ENCODE data around the gene WBP1L.

Gene WBP1L

DNA sequence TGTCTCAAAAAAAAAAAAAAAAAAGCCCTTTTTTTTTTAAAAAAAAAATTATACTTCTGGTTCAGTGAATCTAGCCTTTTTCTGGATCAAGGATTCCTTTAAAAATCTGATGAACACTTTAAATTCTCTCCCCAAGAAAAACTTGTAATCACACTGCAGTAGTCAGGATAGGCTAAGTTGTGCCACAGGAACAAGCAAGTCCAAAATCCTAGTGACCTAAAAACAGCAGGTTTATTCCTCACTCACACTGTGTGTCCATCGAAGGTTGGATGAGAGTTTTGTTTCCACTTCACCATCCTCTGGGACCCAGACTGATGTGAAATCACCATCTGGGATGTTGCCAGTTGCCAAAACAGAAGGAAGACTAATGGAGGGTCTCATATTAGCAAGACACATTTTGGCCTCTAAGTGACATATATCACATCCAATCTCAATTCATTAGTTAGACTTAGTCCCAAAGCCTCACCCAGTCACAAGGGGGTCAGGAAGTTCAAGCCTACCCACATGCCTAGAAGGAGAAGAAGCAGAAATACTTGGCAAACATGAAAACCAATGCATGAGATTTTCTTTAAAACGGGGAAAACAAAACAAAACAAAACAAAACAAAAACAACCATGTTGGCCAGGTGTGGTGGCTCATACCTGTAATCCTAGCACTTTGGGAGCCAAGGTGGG is 60.8 kb downstream of the WBP1L start:
- no peak overlapping the region for H3K4me3 ChIP-seq (ENCODE audit: insufficient read depth, low read depth, low read length)
- peaks cover 13% of the 10 kb centered on the region for H3K4me1 ChIP-seq (ENCODE audit: control insufficient read depth, insufficient read depth, low read length)
- H3K27me3 ChIP-seq (ENCODE audit: control insufficient read depth, insufficient read depth, low read length, poor library complexity, severe bottlenecking), result no peaks in the 10 kb centered on the region
- no peaks in the 10 kb centered on the region for H3K36me3 ChIP-seq (ENCODE audit: control insufficient read depth, insufficient read depth, low read length)
- H3K9me3 ChIP-seq (ENCODE audit: control insufficient read depth, low read length), result no peaks in the 10 kb centered on the region
- WGBS, 2 experiments, result 75 to 93% methylated on average over 2 of the region's 2 CpGs
- H3K27ac ChIP-seq (ENCODE audit: insufficient read depth, low read depth, low read length, poor library complexity, severe bottlenecking), result no peak overlapping the region

DNA sequence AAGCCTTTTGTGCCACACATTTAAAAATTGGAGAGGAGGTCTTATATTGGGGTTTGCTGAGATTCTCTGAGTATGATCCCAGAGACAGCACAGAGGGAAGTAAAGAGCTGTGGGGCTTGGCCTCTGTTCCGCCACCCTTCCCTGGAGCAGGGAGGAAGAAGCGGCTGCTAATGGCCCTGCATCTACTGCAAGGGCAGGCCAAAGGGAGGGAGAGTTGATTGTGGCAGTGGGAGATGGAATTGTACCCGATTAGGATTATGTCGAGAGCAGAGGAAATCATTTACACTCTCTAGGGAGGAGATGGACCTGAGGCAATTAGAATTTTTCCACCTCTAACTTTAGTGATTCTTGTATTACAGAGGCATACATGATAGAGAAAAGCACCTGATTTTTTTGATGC is 64.6 kb downstream of the WBP1L start:
- Histone ChIP-seq H3K9me3 (ENCODE audit: control insufficient read depth, low read length) (no peaks in the 10 kb centered on the region), H3K27ac (ENCODE audit: insufficient read depth, low read depth, low read length, poor library complexity, severe bottlenecking) (no peak overlapping the region)

DNA sequence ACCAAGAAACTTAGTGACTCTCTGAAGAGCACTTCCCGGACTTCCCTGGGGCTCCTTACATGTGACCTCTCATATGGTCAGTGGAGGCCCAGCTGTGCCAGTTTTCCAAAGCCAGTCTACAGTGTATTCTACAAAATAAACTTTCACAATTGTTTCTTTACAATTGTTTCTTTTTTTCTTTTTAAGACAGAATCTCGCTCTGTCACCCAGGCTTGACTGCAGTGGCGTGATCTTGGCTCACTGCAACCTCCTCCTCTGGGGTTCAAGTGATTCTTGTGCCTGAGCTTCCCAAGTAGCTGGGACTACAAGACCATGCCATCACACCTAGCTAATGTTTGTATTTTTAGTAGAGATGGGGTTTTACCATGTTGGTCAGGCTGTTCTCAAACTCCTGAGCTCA is 67.6 kb downstream of the WBP1L start:
- Histone ChIP-seq H3K27me3 (ENCODE audit: control insufficient read depth, insufficient read depth, low read length, poor library complexity, severe bottlenecking) (no peaks in the 10 kb centered on the region), H3K4me1 (ENCODE audit: control insufficient read depth, insufficient read depth, low read length) (peaks cover 5% of the 10 kb centered on the region), H3K36me3 (ENCODE audit: control insufficient read depth, insufficient read depth, low read length) (peaks cover 6% of the 10 kb centered on the region), H3K9me3 (ENCODE audit: control insufficient read depth, low read length) (no peaks in the 10 kb centered on the region), H3K4me3 (ENCODE audit: insufficient read depth, low read depth, low read length) (no peak overlapping the region), H3K27ac (ENCODE audit: insufficient read depth, low read depth, low read length, poor library complexity, severe bottlenecking) (no peak overlapping the region)
- WGBS, 2 experiments, result 87 to 96% methylated on average over 3 of the region's 3 CpGs

More for the DNA sequence above, 64.6 kb downstream of the WBP1L start:
- WGBS, 2 experiments, result 76% methylated on average over 4 of the region's 4 CpGs
- H3K4me1 ChIP-seq (ENCODE audit: control insufficient read depth, insufficient read depth, low read length), result peaks cover 5% of the 10 kb centered on the region
- no peak overlapping the region for H3K4me3 ChIP-seq (ENCODE audit: insufficient read depth, low read depth, low read length)
- H3K36me3 ChIP-seq (ENCODE audit: control insufficient read depth, insufficient read depth, low read length), result peaks cover 6% of the 10 kb centered on the region
- H3K27me3 ChIP-seq (ENCODE audit: control insufficient read depth, insufficient read depth, low read length, poor library complexity, severe bottlenecking), result no peaks in the 10 kb centered on the region

DNA sequence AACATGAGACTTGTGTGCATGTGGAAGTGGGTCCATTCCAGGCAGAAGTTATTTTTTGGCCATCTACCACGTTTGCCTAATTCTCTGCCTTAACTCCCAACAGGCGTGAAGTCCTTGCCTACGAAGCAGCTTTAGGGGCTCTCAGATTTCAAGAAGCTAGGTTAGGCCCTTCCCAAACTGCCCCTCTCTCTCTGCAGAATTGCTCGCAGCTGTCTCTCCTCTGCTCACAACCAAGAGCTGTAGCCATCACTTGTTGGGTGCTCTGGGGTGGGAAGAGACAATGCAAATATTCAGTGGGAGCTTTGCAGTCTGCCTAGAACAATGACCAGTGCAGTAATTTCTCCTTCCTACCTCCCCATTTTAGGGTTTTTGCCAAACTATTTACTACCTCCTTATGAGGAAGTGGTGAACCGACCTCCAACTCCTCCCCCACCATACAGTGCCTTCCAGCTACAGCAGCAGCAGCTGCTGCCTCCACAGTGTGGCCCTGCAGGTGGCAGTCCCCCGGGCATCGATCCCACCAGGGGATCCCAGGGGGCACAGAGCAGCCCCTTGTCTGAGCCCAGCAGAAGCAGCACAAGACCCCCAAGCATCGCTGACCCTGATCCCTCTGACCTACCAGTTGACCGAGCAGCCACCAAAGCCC is 68.6 kb downstream of the WBP1L start:
- Histone ChIP-seq H3K36me3 (ENCODE audit: control insufficient read depth, insufficient read depth, low read length) (peaks cover 6% of the 10 kb centered on the region), H3K9me3 (ENCODE audit: control insufficient read depth, low read length) (no peaks in the 10 kb centered on the region), H3K4me3 (ENCODE audit: insufficient read depth, low read depth, low read length) (no peak overlapping the region), H3K4me1 (ENCODE audit: control insufficient read depth, insufficient read depth, low read length) (peaks cover 5% of the 10 kb centered on the region), H3K27ac (ENCODE audit: insufficient read depth, low read depth, low read length, poor library complexity, severe bottlenecking) (peak overlapping the region; percentile 42), H3K27me3 (ENCODE audit: control insufficient read depth, insufficient read depth, low read length, poor library complexity, severe bottlenecking) (no peaks in the 10 kb centered on the region)
- 84 to 86% methylated on average over 9 of the region's 9 CpGs for WGBS, 2 experiments

DNA sequence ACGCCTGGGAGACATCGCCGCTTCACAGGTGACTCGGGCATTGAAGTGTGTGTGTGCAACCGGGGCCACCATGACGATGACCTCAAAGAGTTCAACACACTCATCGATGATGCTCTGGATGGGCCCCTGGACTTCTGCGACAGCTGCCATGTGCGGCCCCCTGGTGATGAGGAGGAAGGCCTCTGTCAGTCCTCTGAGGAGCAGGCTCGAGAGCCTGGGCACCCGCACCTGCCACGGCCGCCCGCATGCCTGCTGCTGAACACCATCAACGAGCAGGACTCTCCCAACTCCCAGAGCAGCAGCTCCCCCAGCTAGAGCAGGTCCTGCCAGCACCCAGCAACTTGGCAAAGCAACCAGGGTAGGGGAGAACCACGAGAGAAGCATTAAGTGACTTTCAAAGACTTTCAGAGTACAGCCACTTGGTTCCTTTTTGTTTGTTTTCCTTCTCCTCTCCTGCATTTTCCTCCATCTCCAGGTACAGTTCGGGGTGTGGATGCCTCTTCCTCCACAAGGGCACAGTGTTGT is 69.3 kb downstream of the WBP1L start:
- Histone ChIP-seq H3K4me3 (ENCODE audit: insufficient read depth, low read depth, low read length) (no peak overlapping the region), H3K36me3 (ENCODE audit: control insufficient read depth, insufficient read depth, low read length) (peaks cover 6% of the 10 kb centered on the region), H3K27ac (ENCODE audit: insufficient read depth, low read depth, low read length, poor library complexity, severe bottlenecking) (no peak overlapping the region), H3K27me3 (ENCODE audit: control insufficient read depth, insufficient read depth, low read length, poor library complexity, severe bottlenecking) (no peaks in the 10 kb centered on the region), H3K4me1 (ENCODE audit: control insufficient read depth, insufficient read depth, low read length) (peaks cover 5% of the 10 kb centered on the region), H3K9me3 (ENCODE audit: control insufficient read depth, low read length) (no peaks in the 10 kb centered on the region)
- 95% methylated on average over 16 to 17 of the region's 17 CpGs for WGBS, 2 experiments

DNA sequence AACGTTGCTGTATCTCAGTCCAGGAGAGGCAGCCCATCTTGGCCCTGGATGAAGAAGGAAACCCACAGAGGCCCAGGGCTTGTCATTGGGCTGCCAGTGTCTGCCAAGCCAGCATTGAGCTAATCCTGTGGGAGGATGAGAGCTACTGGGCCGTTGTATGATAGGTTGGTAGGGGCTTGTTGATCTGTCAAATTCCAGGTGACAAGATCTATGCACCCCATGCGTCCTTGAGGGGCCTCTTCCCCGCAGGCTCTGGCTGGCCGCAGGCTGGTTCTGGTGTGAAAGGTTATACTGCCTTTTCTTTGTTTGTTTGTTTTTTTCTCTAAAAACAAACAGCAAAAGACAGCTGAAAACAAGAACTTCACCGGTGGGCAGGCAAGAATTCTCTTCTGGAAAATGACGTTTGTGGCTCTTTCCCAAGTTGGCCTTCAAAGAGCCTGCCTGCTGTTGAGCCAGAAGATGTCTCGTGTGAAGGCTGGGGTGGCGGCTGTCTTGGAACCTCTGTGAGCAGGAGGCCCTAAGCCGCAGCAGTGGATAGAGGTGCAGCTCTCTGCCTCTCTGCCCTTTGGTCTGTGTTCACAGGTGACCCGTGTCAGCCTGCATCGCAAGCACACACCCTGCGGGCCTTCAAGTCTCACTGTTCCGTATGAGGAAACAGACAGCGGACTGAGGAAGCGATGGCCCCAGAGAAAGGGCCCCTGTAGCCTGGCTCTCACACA is 70.1 kb downstream of the WBP1L start:
- Histone ChIP-seq H3K36me3 (ENCODE audit: control insufficient read depth, insufficient read depth, low read length) (peaks cover 6% of the 10 kb centered on the region), H3K4me1 (ENCODE audit: control insufficient read depth, insufficient read depth, low read length) (no peaks in the 10 kb centered on the region), H3K9me3 (ENCODE audit: control insufficient read depth, low read length) (no peaks in the 10 kb centered on the region), H3K27me3 (ENCODE audit: control insufficient read depth, insufficient read depth, low read length, poor library complexity, severe bottlenecking) (no peaks in the 10 kb centered on the region), H3K27ac (ENCODE audit: insufficient read depth, low read depth, low read length, poor library complexity, severe bottlenecking) (no peak overlapping the region), H3K4me3 (ENCODE audit: insufficient read depth, low read depth, low read length) (no peak overlapping the region)
- WGBS, 2 experiments, result 91 to 93% methylated on average over 16 of the region's 16 CpGs

DNA sequence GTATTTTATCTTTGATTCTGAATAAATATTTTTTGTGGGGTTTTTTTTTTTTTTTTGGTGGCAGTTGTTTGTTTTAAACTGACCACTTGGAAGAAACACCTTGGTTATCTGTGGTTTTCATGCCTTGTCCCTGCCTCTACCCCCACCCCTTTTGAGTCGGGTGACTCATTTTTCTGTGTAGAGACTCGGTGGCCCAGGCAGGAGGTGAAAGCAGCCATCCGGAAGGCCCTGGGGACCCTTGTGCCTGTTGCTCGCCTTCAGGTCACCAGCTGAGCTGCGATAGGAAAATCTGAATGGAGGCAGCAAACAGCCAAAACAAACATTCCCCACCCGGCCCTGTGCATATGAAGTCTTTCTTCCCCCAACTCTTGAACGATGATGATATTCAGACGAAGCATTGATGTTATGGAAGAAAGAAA is 70.7 kb downstream of the WBP1L start:
- no peaks in the 10 kb centered on the region for H3K27me3 ChIP-seq (ENCODE audit: control insufficient read depth, insufficient read depth, low read length, poor library complexity, severe bottlenecking)
- H3K36me3 ChIP-seq (ENCODE audit: control insufficient read depth, insufficient read depth, low read length), result peaks cover 6% of the 10 kb centered on the region
- H3K4me1 ChIP-seq (ENCODE audit: control insufficient read depth, insufficient read depth, low read length), result no peaks in the 10 kb centered on the region
- H3K9me3 ChIP-seq (ENCODE audit: control insufficient read depth, low read length), result no peaks in the 10 kb centered on the region
- H3K4me3 ChIP-seq (ENCODE audit: insufficient read depth, low read depth, low read length), result no peak overlapping the region
- 63 to 78% methylated on average over 5 to 6 of the region's 8 CpGs for WGBS, 2 experiments
- H3K27ac ChIP-seq (ENCODE audit: insufficient read depth, low read depth, low read length, poor library complexity, severe bottlenecking), result no peak overlapping the region

DNA sequence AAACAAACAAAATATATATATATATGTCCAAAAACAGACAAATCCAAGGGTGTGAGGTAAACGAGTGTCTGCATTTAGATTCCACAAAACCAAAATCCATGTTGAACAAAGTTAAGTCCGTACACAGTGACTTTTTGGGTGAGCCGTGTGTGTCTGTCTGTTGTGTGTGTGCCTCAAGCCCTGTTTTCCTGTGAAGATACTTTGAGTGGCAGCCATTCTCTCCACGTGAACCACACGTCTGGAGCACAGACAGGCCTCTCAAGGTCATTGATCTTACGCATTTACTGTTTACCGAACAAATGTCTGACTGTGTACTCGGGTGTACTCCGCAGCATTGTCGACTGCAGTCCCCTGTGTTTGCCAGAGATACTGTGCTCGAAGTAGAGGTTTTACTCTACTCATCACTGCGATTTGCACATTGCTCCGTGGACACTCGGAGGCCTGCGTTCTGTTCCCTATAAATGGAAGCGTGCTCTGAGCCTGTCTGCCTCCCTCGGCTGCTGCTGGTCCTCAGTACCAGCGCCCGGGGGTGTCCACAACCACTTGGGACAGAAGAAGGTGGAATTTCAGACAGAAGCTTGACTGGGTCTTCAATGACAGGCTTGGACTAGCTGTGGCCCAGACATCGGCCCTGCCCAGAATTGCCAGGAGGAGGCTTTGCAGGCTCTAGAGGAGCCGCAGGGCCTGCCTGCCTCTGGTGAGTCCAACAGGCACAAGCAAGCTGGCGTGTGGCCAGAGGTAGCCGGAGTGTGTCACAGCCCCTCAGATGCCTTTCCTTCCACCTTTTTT is 71.3 kb downstream of the WBP1L start:
- Histone ChIP-seq H3K9me3 (ENCODE audit: control insufficient read depth, low read length) (no peaks in the 10 kb centered on the region), H3K4me3 (ENCODE audit: insufficient read depth, low read depth, low read length) (no peak overlapping the region), H3K27ac (ENCODE audit: insufficient read depth, low read depth, low read length, poor library complexity, severe bottlenecking) (no peak overlapping the region), H3K4me1 (ENCODE audit: control insufficient read depth, insufficient read depth, low read length) (no peaks in the 10 kb centered on the region), H3K27me3 (ENCODE audit: control insufficient read depth, insufficient read depth, low read length, poor library complexity, severe bottlenecking) (no peaks in the 10 kb centered on the region), H3K36me3 (ENCODE audit: control insufficient read depth, insufficient read depth, low read length) (peaks cover 6% of the 10 kb centered on the region)
- 93% methylated on average over 23 of the region's 23 CpGs for WGBS, 2 experiments

DNA sequence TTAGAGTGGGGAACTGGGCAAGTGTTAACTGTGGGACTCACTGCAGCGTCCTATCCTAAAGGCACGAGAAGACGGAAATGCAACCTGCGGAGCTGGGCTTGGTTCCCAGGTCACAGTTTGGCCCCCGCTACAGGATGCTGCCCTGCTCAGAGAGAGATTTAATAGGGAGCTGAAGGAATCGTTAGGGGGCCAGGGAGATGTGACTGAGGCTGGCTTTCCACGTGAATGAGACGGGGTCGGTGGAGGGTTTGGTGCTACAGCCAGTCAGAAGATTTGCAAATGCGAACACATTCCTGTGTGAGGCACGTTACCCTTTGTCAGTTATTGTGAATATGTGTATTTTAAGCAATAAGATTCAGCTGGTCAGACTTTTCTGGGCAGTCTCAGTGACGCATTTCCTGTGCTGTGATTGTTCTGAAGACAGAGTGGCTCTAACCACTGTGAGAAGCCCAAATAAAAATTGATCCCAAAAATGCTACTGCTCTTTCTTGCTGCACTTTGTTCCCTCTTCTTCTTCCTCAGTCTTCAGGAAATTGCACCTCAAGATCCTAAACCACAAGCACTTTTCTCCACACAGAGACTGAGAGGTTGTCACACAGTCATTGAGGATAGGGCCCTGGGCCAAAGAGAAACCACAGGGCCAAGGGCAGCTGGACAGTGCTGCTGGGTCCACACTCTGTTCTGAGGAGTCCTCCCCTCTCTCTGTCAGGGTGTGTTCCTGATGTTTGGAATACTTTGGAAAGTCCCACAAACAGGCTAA is 72.2 kb downstream of the WBP1L start:
- 76 to 80% methylated on average over 12 of the region's 12 CpGs for WGBS, 2 experiments
- no peak overlapping the region for H3K4me3 ChIP-seq (ENCODE audit: insufficient read depth, low read depth, low read length)
- H3K4me1 ChIP-seq (ENCODE audit: control insufficient read depth, insufficient read depth, low read length), result no peaks in the 10 kb centered on the region
- H3K9me3 ChIP-seq (ENCODE audit: control insufficient read depth, low read length), result no peaks in the 10 kb centered on the region
- H3K36me3 ChIP-seq (ENCODE audit: control insufficient read depth, insufficient read depth, low read length), result peaks cover 6% of the 10 kb centered on the region
- no peaks in the 10 kb centered on the region for H3K27me3 ChIP-seq (ENCODE audit: control insufficient read depth, insufficient read depth, low read length, poor library complexity, severe bottlenecking)
- no peak overlapping the region for H3K27ac ChIP-seq (ENCODE audit: insufficient read depth, low read depth, low read length, poor library complexity, severe bottlenecking)
